Measurements from ENCODE around the gene IAPP. TPM values are rescaled to one million over a fixed set of nuclear protein-coding genes. Genes with fewer than 3 reads are reported as not detected.

IAPP gene
- polyA plus RNA-seq, 4 donors, result 1.4 to 3.4 TPM; not detected in 2

GRCh38 chr12:21337959-21338744 is 34.5 kb upstream of the IAPP start:
- WGBS, 3 donors, result 89 to 92% (median 91%) methylated on average over 6 of the region's 6 CpGs
- no peaks in the 10 kb centered on the region for H3K9me3 ChIP-seq (ENCODE audit: control insufficient read depth in 2 of 2, insufficient read depth in 1 of 2, low read depth in 1 of 2, low read length in 1 of 2)
- no peak for DNase-seq
- no peak overlapping the region for H3K4me3 ChIP-seq (ENCODE audit: low read depth in 1 of 3, low read length in 3 of 3)
- no peaks in the 10 kb centered on the region for H3K27me3 ChIP-seq (ENCODE audit: control insufficient read depth in 3 of 3, insufficient read depth in 3 of 3, low read length in 3 of 3)
- no peak for FAIRE-seq
- no peak overlapping the region for H3K27ac ChIP-seq (ENCODE audit: low read depth in 1 of 3, low read length in 2 of 3)
- H3K4me1 ChIP-seq (ENCODE audit: control insufficient read depth in 3 of 3, insufficient read depth in 2 of 3, low read depth in 1 of 3, low read length in 2 of 3), result no peaks in the 10 kb centered on the region
- no peaks in the 10 kb centered on the region for H3K36me3 ChIP-seq (ENCODE audit: control insufficient read depth in 3 of 3, insufficient read depth in 2 of 3, low read depth in 1 of 3, low read length in 3 of 3)

- H3K36me3 ChIP-seq (ENCODE audit: control insufficient read depth in 3 of 3, insufficient read depth in 2 of 3, low read depth in 1 of 3, low read length in 3 of 3), result no peaks in the 10 kb centered on the region
- no peaks in the 10 kb centered on the region for H3K9me3 ChIP-seq (ENCODE audit: control insufficient read depth in 2 of 2, insufficient read depth in 1 of 2, low read depth in 1 of 2, low read length in 1 of 2)
- DNase-seq, result no peak
- no peak overlapping the region for H3K27ac ChIP-seq (ENCODE audit: low read depth in 1 of 3, low read length in 2 of 3)
- H3K27me3 ChIP-seq (ENCODE audit: control insufficient read depth in 3 of 3, insufficient read depth in 3 of 3, low read length in 3 of 3), result no peaks in the 10 kb centered on the region
- FAIRE-seq, result no peak
- 81% methylated on average over 1 of the region's 1 CpG for WGBS, 3 donors
- no peaks in the 10 kb centered on the region for H3K4me1 ChIP-seq (ENCODE audit: control insufficient read depth in 3 of 3, insufficient read depth in 2 of 3, low read depth in 1 of 3, low read length in 2 of 3)
- H3K4me3 ChIP-seq (ENCODE audit: low read depth in 1 of 3, low read length in 3 of 3), result no peak overlapping the region
Measured at GRCh38 chr12:21339921-21340320, 32.8 kb upstream of the IAPP start.

GRCh38 chr12:21340403-21340802 is 32.3 kb upstream of the IAPP start:
- DNase-seq, result no peak
- no peaks in the 10 kb centered on the region for H3K9me3 ChIP-seq (ENCODE audit: control insufficient read depth in 2 of 2, insufficient read depth in 1 of 2, low read depth in 1 of 2, low read length in 1 of 2)
- H3K4me1 ChIP-seq (ENCODE audit: control insufficient read depth in 3 of 3, insufficient read depth in 2 of 3, low read depth in 1 of 3, low read length in 2 of 3), result no peaks in the 10 kb centered on the region
- H3K36me3 ChIP-seq (ENCODE audit: control insufficient read depth in 3 of 3, insufficient read depth in 2 of 3, low read depth in 1 of 3, low read length in 3 of 3), result no peaks in the 10 kb centered on the region
- no peak overlapping the region for H3K4me3 ChIP-seq (ENCODE audit: low read depth in 1 of 3, low read length in 3 of 3)
- no peak overlapping the region for H3K27ac ChIP-seq (ENCODE audit: low read depth in 1 of 3, low read length in 2 of 3)
- no peaks in the 10 kb centered on the region for H3K27me3 ChIP-seq (ENCODE audit: control insufficient read depth in 3 of 3, insufficient read depth in 3 of 3, low read length in 3 of 3)
- 52 to 67% (median 59%) methylated on average over 6 of the region's 6 CpGs for WGBS, 3 donors
- no peak for FAIRE-seq

- 66 to 76% (median 69%) methylated on average over 4 of the region's 4 CpGs for WGBS, 3 donors
- FAIRE-seq (no peak), DNase-seq (no peak)
- H3K27ac ChIP-seq (ENCODE audit: low read depth in 1 of 3, low read length in 2 of 3), result no peak overlapping the region
- H3K4me1 ChIP-seq (ENCODE audit: control insufficient read depth in 3 of 3, insufficient read depth in 2 of 3, low read depth in 1 of 3, low read length in 2 of 3), result no peaks in the 10 kb centered on the region
- H3K4me3 ChIP-seq (ENCODE audit: low read depth in 1 of 3, low read length in 3 of 3), result no peak overlapping the region
- no peaks in the 10 kb centered on the region for H3K36me3 ChIP-seq (ENCODE audit: control insufficient read depth in 3 of 3, insufficient read depth in 2 of 3, low read depth in 1 of 3, low read length in 3 of 3)
- H3K9me3 ChIP-seq (ENCODE audit: control insufficient read depth in 2 of 2, insufficient read depth in 1 of 2, low read depth in 1 of 2, low read length in 1 of 2), result no peaks in the 10 kb centered on the region
- H3K27me3 ChIP-seq (ENCODE audit: control insufficient read depth in 3 of 3, insufficient read depth in 3 of 3, low read length in 3 of 3), result no peaks in the 10 kb centered on the region
Measured at GRCh38 chr12:21341769-21342168, 30.9 kb upstream of the IAPP start.

- no peaks in the 10 kb centered on the region for H3K27me3 ChIP-seq (ENCODE audit: control insufficient read depth in 3 of 3, insufficient read depth in 3 of 3, low read length in 3 of 3)
- DNase-seq, result no peak
- no peak overlapping the region for H3K27ac ChIP-seq (ENCODE audit: low read depth in 1 of 3, low read length in 2 of 3)
- no peak for FAIRE-seq
- no peak overlapping the region for H3K4me3 ChIP-seq (ENCODE audit: low read depth in 1 of 3, low read length in 3 of 3)
- no peaks in the 10 kb centered on the region for H3K9me3 ChIP-seq (ENCODE audit: control insufficient read depth in 2 of 2, insufficient read depth in 1 of 2, low read depth in 1 of 2, low read length in 1 of 2)
- no peaks in the 10 kb centered on the region for H3K4me1 ChIP-seq (ENCODE audit: control insufficient read depth in 3 of 3, insufficient read depth in 2 of 3, low read depth in 1 of 3, low read length in 2 of 3)
- H3K36me3 ChIP-seq (ENCODE audit: control insufficient read depth in 3 of 3, insufficient read depth in 2 of 3, low read depth in 1 of 3, low read length in 3 of 3), result no peaks in the 10 kb centered on the region
Measured at GRCh38 chr12:21343636-21344035, 29.1 kb upstream of the IAPP start.

- H3K27me3 ChIP-seq (ENCODE audit: control insufficient read depth in 3 of 3, insufficient read depth in 3 of 3, low read length in 3 of 3), result no peaks in the 10 kb centered on the region
- FAIRE-seq (peak; percentile 10), DNase-seq (no peak)
- WGBS, 3 donors, result 37 to 75% (median 67%) methylated on average over 1 of the region's 1 CpG
- no peak overlapping the region for H3K4me3 ChIP-seq (ENCODE audit: low read depth in 1 of 3, low read length in 3 of 3)
- H3K36me3 ChIP-seq (ENCODE audit: control insufficient read depth in 3 of 3, insufficient read depth in 2 of 3, low read depth in 1 of 3, low read length in 3 of 3), result no peaks in the 10 kb centered on the region
- H3K9me3 ChIP-seq (ENCODE audit: control insufficient read depth in 2 of 2, insufficient read depth in 1 of 2, low read depth in 1 of 2, low read length in 1 of 2), result no peaks in the 10 kb centered on the region
- H3K4me1 ChIP-seq (ENCODE audit: control insufficient read depth in 3 of 3, insufficient read depth in 2 of 3, low read depth in 1 of 3, low read length in 2 of 3), result no peaks in the 10 kb centered on the region
- no peak overlapping the region for H3K27ac ChIP-seq (ENCODE audit: low read depth in 1 of 3, low read length in 2 of 3)
Measured at GRCh38 chr12:21346542-21347205, 26.0 kb upstream of the IAPP start.

- Histone ChIP-seq H3K27ac (ENCODE audit: low read depth in 1 of 3, low read length in 2 of 3) (no peak overlapping the region), H3K27me3 (ENCODE audit: control insufficient read depth in 3 of 3, insufficient read depth in 3 of 3, low read length in 3 of 3) (peaks cover 0 to 2% (median 0%) of the 10 kb centered on the region in 3 donors), H3K9me3 (ENCODE audit: control insufficient read depth in 2 of 2, insufficient read depth in 1 of 2, low read depth in 1 of 2, low read length in 1 of 2) (no peaks in the 10 kb centered on the region), H3K4me3 (ENCODE audit: low read depth in 1 of 3, low read length in 3 of 3) (no peak overlapping the region), H3K4me1 (ENCODE audit: control insufficient read depth in 3 of 3, insufficient read depth in 2 of 3, low read depth in 1 of 3, low read length in 2 of 3) (no peaks in the 10 kb centered on the region), H3K36me3 (ENCODE audit: control insufficient read depth in 3 of 3, insufficient read depth in 2 of 3, low read depth in 1 of 3, low read length in 3 of 3) (no peaks in the 10 kb centered on the region)
- WGBS, 3 donors, result 19 to 65% (median 29%) methylated on average over 1 of the region's 1 CpG
- FAIRE-seq, result no peak
- DNase-seq, result peak in 1 of 2 donors; percentile 4
Measured at GRCh38 chr12:21350975-21351374, 21.7 kb upstream of the IAPP start.

- H3K27me3 ChIP-seq (ENCODE audit: control insufficient read depth in 3 of 3, insufficient read depth in 3 of 3, low read length in 3 of 3), result peaks cover 0 to 2% (median 0%) of the 10 kb centered on the region in 3 donors
- DNase-seq (no peak), FAIRE-seq (no peak)
- no peaks in the 10 kb centered on the region for H3K36me3 ChIP-seq (ENCODE audit: control insufficient read depth in 3 of 3, insufficient read depth in 2 of 3, low read depth in 1 of 3, low read length in 3 of 3)
- H3K4me1 ChIP-seq (ENCODE audit: control insufficient read depth in 3 of 3, insufficient read depth in 2 of 3, low read depth in 1 of 3, low read length in 2 of 3), result no peaks in the 10 kb centered on the region
- no peak overlapping the region for H3K4me3 ChIP-seq (ENCODE audit: low read depth in 1 of 3, low read length in 3 of 3)
- WGBS, 3 donors, result 33 to 50% (median 46%) methylated on average over 1 of the region's 1 CpG
- H3K27ac ChIP-seq (ENCODE audit: low read depth in 1 of 3, low read length in 2 of 3), result no peak overlapping the region
- H3K9me3 ChIP-seq (ENCODE audit: control insufficient read depth in 2 of 2, insufficient read depth in 1 of 2, low read depth in 1 of 2, low read length in 1 of 2), result no peaks in the 10 kb centered on the region
Measured at GRCh38 chr12:21353487-21353886, 19.2 kb upstream of the IAPP start.

Data from small intestine (tissue), 7 donors.